Activated CD4-positive, alpha-beta T cell treated with anti-CD3 and anti-CD28 coated beads, Interleukin-2, amount 50 U/mL, for 4 hours (primary cell): ENCODE data around the gene TSPAN4.

ENCODE experiments used
- DNase-seq, 2 experiments: peaks; one replicate each; pipeline ENCODE4 v3.0.0-alpha.2; 2020

TSPAN4 gene

GRCh38 chr11:867856-868358, 25.3 kb downstream of the TSPAN4 start:
- no peak for DNase-seq

DNA sequence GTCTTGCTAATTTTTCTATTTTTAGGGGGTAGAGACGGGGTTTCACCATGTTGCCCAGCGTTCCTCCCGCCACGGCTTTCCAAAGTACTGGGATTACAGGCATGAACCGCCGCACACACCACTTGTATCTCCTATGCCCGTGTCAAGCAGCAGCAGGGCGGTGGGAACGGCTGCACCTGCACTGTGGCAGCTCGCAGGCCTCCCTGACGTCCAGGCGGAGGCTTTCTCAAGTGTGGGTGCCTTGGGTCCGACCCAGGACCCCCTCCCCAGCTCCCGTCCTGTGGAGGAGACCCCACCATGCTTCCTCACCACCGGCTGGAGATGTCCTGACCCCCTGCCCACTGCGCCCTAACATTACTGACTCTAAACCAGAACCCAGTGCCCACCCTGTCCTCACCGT, 25.7 kb downstream of the TSPAN4 start:
- DNase-seq: no peak

DNA sequence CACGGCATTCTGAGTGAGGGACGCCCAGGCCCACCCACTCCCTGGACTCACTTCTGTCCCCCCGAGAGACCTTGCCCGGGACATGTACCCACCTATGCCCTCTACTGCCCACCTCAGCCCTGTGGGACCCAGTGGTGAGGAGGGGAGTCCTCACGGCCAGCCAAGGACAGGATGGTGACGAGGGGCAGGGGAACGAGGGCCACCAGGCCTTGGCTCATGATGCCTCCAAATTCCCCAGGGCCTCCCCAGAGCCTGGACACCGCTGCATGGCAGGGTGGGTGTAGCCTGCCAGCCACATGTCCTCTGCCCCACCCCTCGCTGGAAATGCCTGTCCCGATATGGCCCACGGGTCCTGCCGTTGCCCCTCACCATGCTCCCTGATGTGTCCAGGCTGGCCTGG, 26.1 kb downstream of the TSPAN4 start:
- DNase-seq: no peak

GRCh38 chr11:869399-870126, 26.9 kb downstream of the TSPAN4 start:
- DNase-seq: no peak

DNA sequence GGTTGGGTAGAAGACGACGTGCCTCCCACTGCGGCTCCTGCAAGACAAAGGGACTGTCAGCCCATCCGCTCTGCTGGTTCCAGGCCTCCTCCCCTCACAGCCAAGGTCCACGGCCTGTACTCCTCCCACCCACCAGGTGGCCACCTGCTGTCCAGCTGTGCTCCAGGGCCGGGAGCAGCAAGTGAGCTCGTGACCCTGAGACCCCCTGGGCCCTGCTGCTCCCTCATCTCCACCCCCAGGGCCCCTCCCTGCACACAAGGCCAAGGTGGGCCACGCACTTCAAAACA, 27.4 kb downstream of the TSPAN4 start:
- no peak for DNase-seq

DNA sequence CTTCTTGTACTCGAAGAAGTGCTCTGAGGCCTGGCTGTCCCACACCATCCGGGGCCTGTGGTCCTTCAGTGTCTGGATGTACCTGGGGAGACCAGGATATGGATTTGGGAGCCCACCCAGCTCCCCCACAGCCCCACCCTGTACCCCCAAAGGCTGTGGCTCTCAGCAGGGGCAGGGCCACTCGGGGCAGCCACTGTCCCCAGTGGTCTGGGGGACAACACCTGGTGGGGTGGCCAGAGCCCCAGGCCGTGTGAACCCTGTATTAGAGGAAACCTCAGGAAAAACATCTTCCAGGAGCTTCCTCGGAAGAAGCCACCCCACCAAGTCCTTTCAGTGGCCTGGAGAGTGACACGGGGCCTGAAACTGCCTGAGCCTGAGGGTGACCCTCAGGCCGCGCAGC, 27.8 kb downstream of the TSPAN4 start:
- DNase-seq: no peak

DNA sequence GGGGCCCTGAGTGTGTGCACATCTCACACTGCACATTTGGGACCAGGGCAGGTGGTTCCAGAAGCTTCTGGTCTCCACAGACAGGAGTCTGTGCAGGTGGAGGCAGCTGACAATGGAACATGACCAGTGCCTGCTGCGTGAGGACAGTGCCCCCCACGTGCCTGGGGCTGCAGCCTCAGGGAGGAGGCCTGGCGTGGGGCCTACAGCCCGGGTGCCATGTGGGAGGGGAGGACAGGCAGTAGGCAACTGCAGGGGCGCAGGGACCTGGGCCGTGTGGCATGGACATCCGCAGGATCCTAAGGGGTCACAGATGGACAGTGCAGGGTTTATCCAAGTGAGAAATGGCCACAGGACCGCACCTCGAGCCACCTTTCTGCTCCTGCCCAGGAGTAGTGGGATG, 28.8 kb downstream of the TSPAN4 start:
- no peak for DNase-seq

DNA sequence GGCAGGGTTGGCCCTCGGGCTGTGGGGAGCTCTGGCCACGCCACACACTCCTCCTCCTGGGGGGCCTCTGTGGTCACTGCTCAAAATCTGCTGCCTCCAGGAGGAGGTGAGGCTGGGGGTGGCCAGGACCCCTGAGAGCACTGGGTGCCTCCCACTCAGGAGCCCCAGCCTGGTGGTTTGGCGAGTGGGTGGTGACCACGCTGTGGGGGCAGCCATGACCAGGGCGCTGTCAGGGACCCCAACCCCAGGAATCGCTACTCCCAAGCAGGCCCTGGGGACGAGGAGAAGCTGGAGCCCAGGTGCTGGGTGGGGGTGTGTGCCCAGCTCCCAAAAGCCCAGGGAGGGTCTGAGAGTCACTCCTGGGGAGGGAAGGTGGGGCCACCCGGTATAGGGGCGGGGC, 30.1 kb downstream of the TSPAN4 start:
- no peak for DNase-seq

DNA sequence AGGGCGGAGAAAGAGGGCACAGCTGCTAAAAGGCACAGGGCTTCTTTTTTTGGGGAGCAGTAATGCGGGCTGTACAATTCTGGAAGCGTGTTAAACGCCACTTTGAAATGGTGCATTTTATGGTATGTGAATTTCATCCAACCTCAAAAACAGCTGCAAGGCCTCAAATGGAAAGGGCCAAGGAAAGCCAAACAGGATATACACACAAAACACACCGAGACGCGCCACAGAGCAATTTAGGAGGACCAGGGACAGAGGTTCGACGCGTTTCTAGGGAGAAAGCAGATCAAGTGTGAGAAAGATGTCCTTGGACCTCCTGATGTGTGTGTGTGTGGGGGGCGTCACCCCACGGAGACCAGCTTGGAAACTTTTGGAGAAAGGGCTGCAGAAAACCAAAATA, 31.1 kb downstream of the TSPAN4 start:
- DNase-seq: no peak

- DNase-seq: no peak
Observed at GRCh38 chr11:875203-875602, 32.6 kb downstream of the TSPAN4 start.

- DNase-seq: no peak
Observed at GRCh38 chr11:875769-876301, 33.2 kb downstream of the TSPAN4 start.

GRCh38 chr11:876545-876944, 33.9 kb downstream of the TSPAN4 start:
- DNase-seq: no peak

DNA sequence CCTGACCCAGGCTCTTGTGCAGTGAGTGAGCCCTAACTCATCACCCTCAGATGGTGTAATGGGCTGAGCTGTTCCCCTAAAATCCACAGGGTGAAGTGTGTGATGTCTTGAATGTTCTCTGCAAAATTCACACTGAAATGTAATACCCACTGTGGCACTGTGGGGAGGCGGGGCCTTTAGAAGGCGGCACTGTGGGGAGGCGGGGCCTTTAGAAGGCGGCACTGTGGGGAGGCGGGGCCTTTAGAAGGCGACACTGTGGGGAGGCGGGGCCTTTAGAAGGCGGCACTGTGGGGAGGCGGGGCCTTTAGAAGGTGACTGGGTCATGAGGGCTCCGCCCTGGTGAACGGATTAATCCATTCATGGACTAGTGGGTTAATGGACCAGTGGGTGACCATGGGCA, 34.9 kb downstream of the TSPAN4 start:
- no peak for DNase-seq

GRCh38 chr11:880447-880846, 37.8 kb downstream of the TSPAN4 start:
- DNase-seq: no peak

DNA sequence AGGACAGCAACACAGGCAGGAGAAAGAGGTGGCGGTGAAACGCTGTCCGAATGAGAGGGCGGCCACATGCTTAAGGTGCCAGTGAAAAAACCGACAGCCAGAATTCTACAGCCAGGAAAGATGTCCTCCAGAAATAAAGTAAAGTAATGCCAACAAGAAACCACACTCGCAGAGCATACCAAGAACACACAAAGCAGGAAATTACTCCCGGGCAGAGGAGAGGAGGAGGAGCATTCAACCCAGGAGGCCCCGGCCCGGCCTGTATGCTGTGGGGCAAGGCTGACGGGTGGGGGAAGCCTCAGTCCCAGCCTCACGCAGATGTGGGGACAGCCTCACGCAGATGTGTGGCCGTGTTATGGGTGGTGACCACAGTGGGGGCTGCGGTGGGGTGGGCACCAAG, 39.9 kb downstream of the TSPAN4 start:
- no peak for DNase-seq

DNA sequence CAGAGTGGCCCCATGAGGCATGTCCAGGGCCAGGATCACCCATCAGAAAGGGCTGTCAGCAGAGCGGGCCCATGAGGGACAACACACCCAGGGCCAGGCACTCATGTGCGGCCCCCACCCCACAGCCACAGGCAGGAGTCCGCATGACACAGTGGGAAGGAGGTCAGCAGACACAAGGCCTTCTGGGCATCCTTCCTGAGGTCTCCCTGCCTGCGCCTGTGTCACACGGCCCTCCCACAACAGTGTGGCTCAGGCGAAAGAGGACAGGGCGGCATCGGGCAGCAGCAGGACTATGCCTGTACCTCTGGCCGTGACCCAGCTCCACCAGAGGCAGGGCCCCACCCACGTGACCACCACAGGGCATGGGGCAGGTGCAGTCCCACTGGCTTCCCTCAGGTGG, 40.9 kb downstream of the TSPAN4 start:
- no peak for DNase-seq

- no peak for DNase-seq
Observed at GRCh38 chr11:884578-885070, 42.0 kb downstream of the TSPAN4 start.

DNA sequence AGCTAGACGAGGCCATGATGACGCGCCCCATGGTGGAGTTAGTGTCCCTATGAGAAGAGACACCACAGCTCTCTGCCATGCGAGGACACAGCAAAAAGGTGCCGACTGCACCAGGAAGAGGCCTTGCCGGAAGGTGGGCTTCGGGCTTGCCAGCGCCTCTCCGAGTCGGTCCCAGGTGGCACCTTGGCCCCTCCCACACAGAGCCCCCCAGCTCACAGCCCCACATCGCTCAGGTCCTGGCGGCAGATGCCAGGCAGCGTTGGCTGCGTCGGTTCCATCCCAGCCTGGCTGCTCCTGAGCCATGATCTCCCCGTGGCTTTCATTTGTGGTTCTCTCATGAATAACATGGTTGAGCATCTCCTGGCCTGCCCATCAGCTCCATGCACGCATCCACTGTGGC, 43.9 kb downstream of the TSPAN4 start:
- no peak for DNase-seq

- no peak for DNase-seq
Observed at GRCh38 chr11:887589-887988, 44.9 kb downstream of the TSPAN4 start.

- DNase-seq: no peak
Observed at GRCh38 chr11:888310-889212, 45.9 kb downstream of the TSPAN4 start.

- no peak for DNase-seq
Observed at GRCh38 chr11:889257-889656, 46.6 kb downstream of the TSPAN4 start.

- no peak for DNase-seq
Observed at GRCh38 chr11:889687-890475, 47.2 kb downstream of the TSPAN4 start.
